Measurements from ENCODE around the gene SIRT1. TPM values are rescaled to one million over a fixed set of nuclear protein-coding genes. Genes with fewer than 3 reads are reported as not detected.

The SIRT1 gene
- total RNA-seq, 2 experiments from 2014 or later = 18.0 to 35.8 TPM

DNA sequence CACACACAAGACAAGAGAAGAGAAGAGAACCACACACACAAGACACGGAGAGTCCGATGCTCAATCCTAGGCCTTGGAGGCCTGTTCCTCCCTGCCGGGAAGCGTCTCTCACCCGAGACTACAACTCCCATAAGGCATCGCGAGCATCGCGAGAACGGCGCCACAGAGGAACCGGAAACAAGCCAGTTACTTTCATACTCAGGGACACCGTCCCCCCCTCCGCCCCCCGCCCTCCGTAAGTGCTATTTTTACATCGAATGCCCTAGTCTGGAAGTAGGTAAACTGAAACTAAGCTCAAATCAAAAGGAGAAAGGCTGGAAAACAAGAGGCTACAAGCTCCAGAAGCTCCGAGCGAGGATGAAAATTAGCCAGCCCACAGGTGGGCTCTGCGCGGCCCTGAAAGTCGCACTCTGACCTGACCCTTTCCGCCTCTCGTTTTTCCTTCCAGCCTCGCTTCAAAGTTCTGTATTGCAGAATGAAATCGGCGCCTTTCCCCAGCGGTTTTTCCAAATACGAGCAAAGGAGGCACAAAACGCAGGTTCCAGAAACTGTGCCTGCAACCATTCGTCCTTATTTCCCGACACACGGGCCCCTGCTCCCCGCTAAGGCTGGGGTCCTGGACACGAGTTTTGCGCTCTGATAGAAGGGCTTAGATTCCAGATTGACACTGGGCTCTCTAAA, 35.0 kb upstream of the SIRT1 start:
- POLR2A ChIA-PET = interaction anchor here (0.6 to 2.2 kb wide), 7 partner anchors 11 to 1997 kb away, joined by 3 to 21 read pairs (median 3); partner anchors contain the start of gene DNAJC12
- H3K4me1 ChIP-seq (ENCODE audit: insufficient read depth, low read length, poor library complexity, severe bottlenecking) = peaks cover 4% of the 10 kb centered on the region
- no peaks in the 10 kb centered on the region for H3K9me3 ChIP-seq (ENCODE audit: low read length)
- intact Hi-C loops (cut with micrococcal nuclease; ENCODE audit: unreplicated experiment) = loop anchor here (2.0 to 10.0 kb wide), 3 partner anchors 59 to 225 kb away; partner anchors contain the start of gene HERC4
- H2AFZ ChIP-seq (ENCODE audit: low read length) = peak overlapping the region; percentile 93
- H3K4me3 ChIP-seq (ENCODE audit: low read depth, low read length, poor library complexity, severe bottlenecking) = peak overlapping the region; percentile 92
- CTCF ChIA-PET (ENCODE audit: unreplicated experiment) = interaction anchor here (0.6 to 0.7 kb wide), 2 partner anchors 234 to 358 kb away, joined by 3 to 6 read pairs; no protein-coding TSS in a partner anchor
- no peaks in the 10 kb centered on the region for H3K36me3 ChIP-seq (ENCODE audit: insufficient read depth, low read length)
- no peak for TF ChIP-seq CTCF (conservative IDR thresholded peaks at IDR 0.05; ENCODE audit: low read length)
- TF ChIP-seq EZH2phosphoT487 (IDR thresholded peaks at IDR 0.05; ENCODE audit: borderline replicate concordance, low read depth, low read length) = no peak
- H3K79me2 ChIP-seq (ENCODE audit: insufficient read depth, low read depth, low read length) = no peaks in the 10 kb centered on the region
- peak overlapping the region; percentile 87 for H3K4me2 ChIP-seq (ENCODE audit: low read length)
- peak overlapping the region; percentile 52 for H3K27ac ChIP-seq (ENCODE audit: low read depth, low read length, poor library complexity, severe bottlenecking)
- no peaks in the 10 kb centered on the region for H3K9me2 ChIP-seq (ENCODE audit: insufficient read depth, low read length)
- DNase-seq (ENCODE audit: low spot score) = peak; percentile 92
- BruUV-seq (replicated peaks) = TSS peak; percentile 99
- no peaks in the 10 kb centered on the region for H4K20me1 ChIP-seq (ENCODE audit: insufficient read depth, low read length)

- Histone ChIP-seq H3K36me3 (ENCODE audit: insufficient read depth, low read length) (no peaks in the 10 kb centered on the region), H2AFZ (ENCODE audit: low read length) (no peak overlapping the region), H3K79me2 (ENCODE audit: insufficient read depth, low read depth, low read length) (no peaks in the 10 kb centered on the region), H4K20me1 (ENCODE audit: insufficient read depth, low read length) (no peaks in the 10 kb centered on the region), H3K4me2 (ENCODE audit: low read length) (no peak overlapping the region), H3K9me2 (ENCODE audit: insufficient read depth, low read length) (no peaks in the 10 kb centered on the region), H3K4me3 (ENCODE audit: low read depth, low read length, poor library complexity, severe bottlenecking) (no peak overlapping the region), H3K27ac (ENCODE audit: low read depth, low read length, poor library complexity, severe bottlenecking) (no peak overlapping the region), H3K4me1 (ENCODE audit: insufficient read depth, low read length, poor library complexity, severe bottlenecking) (peaks cover 4% of the 10 kb centered on the region), H3K9me3 (ENCODE audit: low read length) (no peaks in the 10 kb centered on the region)
- ChIA-PET POLR2A (interaction anchor here (0.5 to 1.0 kb wide), 4 partner anchors 34 to 1074 kb away, joined by 3 to 4 read pairs (median 4); no protein-coding TSS in a partner anchor), CTCF (ENCODE audit: unreplicated experiment) (interaction anchor here (1.0 kb wide), 1 partner anchor 13 kb away, joined by 3 read pairs; no protein-coding TSS in a partner anchor)
- no peak for DNase-seq (ENCODE audit: low spot score)
- no TSS peak for BruUV-seq (replicated peaks)
- intact Hi-C loops (cut with micrococcal nuclease; ENCODE audit: unreplicated experiment) = loop anchor here (10.0 kb wide), 1 partner anchor 224 kb away; the partner anchor contains the start of gene HERC4
- no peak for TF ChIP-seq EZH2phosphoT487 (IDR thresholded peaks at IDR 0.05; ENCODE audit: borderline replicate concordance, low read depth, low read length)
- no peak for TF ChIP-seq CTCF (conservative IDR thresholded peaks at IDR 0.05; ENCODE audit: low read length)
Measured at GRCh38 chr10:67851186-67851585, 33.3 kb upstream of the SIRT1 start.

GRCh38 chr10:67852761-67853160, 31.7 kb upstream of the SIRT1 start:
- intact Hi-C loops (cut with micrococcal nuclease; ENCODE audit: unreplicated experiment) = loop anchor here (10.0 kb wide), 1 partner anchor 222 kb away; the partner anchor contains the start of gene HERC4
- CTCF ChIA-PET (ENCODE audit: unreplicated experiment) = interaction anchor here (1.2 kb wide), 1 partner anchor 15 kb away, joined by 3 read pairs; the partner anchor contains the start of gene DNAJC12

More at GRCh38 chr10:67852761-67853160, 31.7 kb upstream of the SIRT1 start:
- peaks cover 4% of the 10 kb centered on the region for H3K4me1 ChIP-seq (ENCODE audit: insufficient read depth, low read length, poor library complexity, severe bottlenecking)
- POLR2A ChIA-PET = no interaction called here
- BruUV-seq (replicated peaks) = no TSS peak
- no peaks in the 10 kb centered on the region for H3K9me2 ChIP-seq (ENCODE audit: insufficient read depth, low read length)
- H3K4me2 ChIP-seq (ENCODE audit: low read length) = no peak overlapping the region
- H3K79me2 ChIP-seq (ENCODE audit: insufficient read depth, low read depth, low read length) = no peaks in the 10 kb centered on the region
- no peaks in the 10 kb centered on the region for H3K36me3 ChIP-seq (ENCODE audit: insufficient read depth, low read length)
- no peaks in the 10 kb centered on the region for H4K20me1 ChIP-seq (ENCODE audit: insufficient read depth, low read length)
- no peak overlapping the region for H3K4me3 ChIP-seq (ENCODE audit: low read depth, low read length, poor library complexity, severe bottlenecking)
- no peak overlapping the region for H3K27ac ChIP-seq (ENCODE audit: low read depth, low read length, poor library complexity, severe bottlenecking)
- H2AFZ ChIP-seq (ENCODE audit: low read length) = no peak overlapping the region
- no peak for DNase-seq (ENCODE audit: low spot score)
- H3K9me3 ChIP-seq (ENCODE audit: low read length) = no peaks in the 10 kb centered on the region
- TF ChIP-seq EZH2phosphoT487 (IDR thresholded peaks at IDR 0.05; ENCODE audit: borderline replicate concordance, low read depth, low read length) = no peak
